ENCODE measurements around the gene NEK9. TPM values are rescaled to one million over a fixed set of nuclear protein-coding genes. Genes with fewer than 3 reads are reported as not detected.

The NEK9 gene
- polyA plus RNA-seq, 1 donor: 90.4 TPM

Other genes starting within 250 kb of the NEK9 start
- gene DLST, start 245.1 kb downstream of the NEK9 start, polyA plus RNA-seq (ENCODE audit: insufficient read length): 75.8 TPM
- 14.3 TPM for gene RPS6KL1, start 203.8 kb downstream of the NEK9 start, polyA plus RNA-seq (ENCODE audit: insufficient read length)
- gene PGF, start 171.5 kb downstream of the NEK9 start, polyA plus RNA-seq (ENCODE audit: insufficient read length): 51.0 TPM
- gene EIF2B2, start 124.1 kb downstream of the NEK9 start, polyA plus RNA-seq (ENCODE audit: insufficient read length): 56.4 TPM
- gene MLH3, start 75.6 kb downstream of the NEK9 start, polyA plus RNA-seq (ENCODE audit: insufficient read length): 21.3 TPM
- 16.4 TPM for gene ACYP1, start 63.0 kb downstream of the NEK9 start, polyA plus RNA-seq (ENCODE audit: insufficient read length)
- gene ZC2HC1C, start 57.4 kb downstream of the NEK9 start, polyA plus RNA-seq (ENCODE audit: insufficient read length): 2.0 TPM
- 117 TPM for gene TMED10, start 49.6 kb upstream of the NEK9 start, polyA plus RNA-seq (ENCODE audit: insufficient read length)
- gene FOS, start 151.8 kb upstream of the NEK9 start, polyA plus RNA-seq (ENCODE audit: insufficient read length): 230 TPM